ENCODE results near the gene MSMP. TPM values are rescaled to one million over a fixed set of nuclear protein-coding genes. Genes with fewer than 3 reads are reported as not detected.
A peak's percentile ranks its signal among the peaks of the same experiment; 100 is the strongest.

MSMP gene
- total and polyA plus RNA-seq, 2 donors (not counting 1 experiment from before 2014, with no cell fraction given), result not detected

- peak overlapping the region; percentile 92 for H3K27ac ChIP-seq (ENCODE audit: insufficient read depth, low read length)
- H3K9ac ChIP-seq (ENCODE audit: insufficient read depth, low read length), result no peak overlapping the region
Measured at GRCh38 chr9:35734096-35734495, 20.0 kb downstream of the MSMP start.

GRCh38 chr9:35732800-35733541, 21.1 kb downstream of the MSMP start:
- TF ChIP-seq EZH2 (IDR thresholded peaks at IDR 0.05; ENCODE audit: low read length, missing control alignments) (no peak), CTCF (conservative IDR thresholded peaks at IDR 0.05 in 1 of 2, IDR thresholded peaks at IDR 0.05 in 1 of 2; ENCODE audit: low read depth in 1 of 2, low read length in 2 of 2) (no peak)
- DNase-seq (ENCODE audit: low read depth in 2 of 2), result peak; percentile 51 to 75

More at GRCh38 chr9:35734096-35734495, 20.0 kb downstream of the MSMP start:
- no peaks in the 10 kb centered on the region for H4K20me1 ChIP-seq (ENCODE audit: control insufficient read depth, extremely low read depth, insufficient read depth, low read length)
- peaks cover 33% of the 10 kb centered on the region for H3K36me3 ChIP-seq (ENCODE audit: control insufficient read depth, insufficient read depth, low read length)
- peaks cover 51% of the 10 kb centered on the region for H3K79me2 ChIP-seq (ENCODE audit: control insufficient read depth, insufficient read depth, low read length)
- no peaks in the 10 kb centered on the region for H3K9me3 ChIP-seq (ENCODE audit: control insufficient read depth, insufficient read depth, low read depth, low read length)
- H3K4me3 ChIP-seq (replicated peaks in 1 of 4; ENCODE audit: control extremely low read depth in 1 of 4, insufficient read depth in 1 of 4, low read depth in 3 of 4, low read length in 4 of 4), result peak overlapping the region in 1 of 4 experiments; percentile 95
- H3K4me1 ChIP-seq (ENCODE audit: control insufficient read depth, extremely low read depth, insufficient read depth, low read length), result peaks cover 11% of the 10 kb centered on the region
- TF ChIP-seq EZH2 (IDR thresholded peaks at IDR 0.05; ENCODE audit: low read length, missing control alignments), result no peak
- TF ChIP-seq CTCF (conservative IDR thresholded peaks at IDR 0.05 in 1 of 2, IDR thresholded peaks at IDR 0.05 in 1 of 2; ENCODE audit: low read depth in 1 of 2, low read length in 2 of 2), result no peak
- H3K27me3 ChIP-seq (ENCODE audit: control insufficient read depth, insufficient read depth, low read length), result no peaks in the 10 kb centered on the region
- H3K4me2 ChIP-seq (ENCODE audit: extremely low read depth, insufficient read depth, low read length), result peak overlapping the region; percentile 99
- DNase-seq (ENCODE audit: low read depth in 2 of 2), result no peak
- no peak overlapping the region for H2AFZ ChIP-seq (ENCODE audit: low read length)

GRCh38 chr9:35732185-35732799, 21.8 kb downstream of the MSMP start, which contains the start of the genes CREB3 and TLN1:
Gene CREB3 (plus strand): TSS chr9:35732666. CDS start chr9:35732773, 107 bp downstream.
Gene TLN1 (minus strand): TSS chr9:35732195. CDS start chr9:35725694, 6,501 bp downstream.
- TF ChIP-seq EZH2 (IDR thresholded peaks at IDR 0.05; ENCODE audit: low read length, missing control alignments), result no peak
- TF ChIP-seq CTCF (conservative IDR thresholded peaks at IDR 0.05 in 1 of 2, IDR thresholded peaks at IDR 0.05 in 1 of 2; ENCODE audit: low read depth in 1 of 2, low read length in 2 of 2), result no peak
- H3K4me2 ChIP-seq (ENCODE audit: extremely low read depth, insufficient read depth, low read length), result peak within 1 kb of the TSS; percentile 100
- peak within 1 kb of the TSS; percentile 94 for H3K27ac ChIP-seq (ENCODE audit: insufficient read depth, low read length)
- no peaks in the 10 kb centered on the region for H3K27me3 ChIP-seq (ENCODE audit: control insufficient read depth, insufficient read depth, low read length)
- H3K9ac ChIP-seq (ENCODE audit: insufficient read depth, low read length), result peak within 1 kb of the TSS; percentile 97
- H3K4me3 ChIP-seq (replicated peaks in 1 of 4; ENCODE audit: control extremely low read depth in 1 of 4, insufficient read depth in 1 of 4, low read depth in 3 of 4, low read length in 4 of 4), result peak within 1 kb of the TSS; percentile 89 to 99 (median 96)
- DNase-seq (ENCODE audit: low read depth in 2 of 2), result peak; percentile 99
- peak within 1 kb of the TSS; percentile 75 for H2AFZ ChIP-seq (ENCODE audit: low read length)
- peaks cover 62% of the 10 kb centered on the region for H3K79me2 ChIP-seq (ENCODE audit: control insufficient read depth, insufficient read depth, low read length)
- no peaks in the 10 kb centered on the region for H3K9me3 ChIP-seq (ENCODE audit: control insufficient read depth, insufficient read depth, low read depth, low read length)
- peaks cover 13% of the 10 kb centered on the region for H3K4me1 ChIP-seq (ENCODE audit: control insufficient read depth, extremely low read depth, insufficient read depth, low read length)
- H3K36me3 ChIP-seq (ENCODE audit: control insufficient read depth, insufficient read depth, low read length), result peaks cover 17% of the 10 kb centered on the region
- H4K20me1 ChIP-seq (ENCODE audit: control insufficient read depth, extremely low read depth, insufficient read depth, low read length), result no peaks in the 10 kb centered on the region

More at GRCh38 chr9:35732800-35733541, 21.1 kb downstream of the MSMP start:
- Histone ChIP-seq H4K20me1 (ENCODE audit: control insufficient read depth, extremely low read depth, insufficient read depth, low read length) (no peaks in the 10 kb centered on the region), H3K27ac (ENCODE audit: insufficient read depth, low read length) (peak overlapping the region; percentile 92), H3K79me2 (ENCODE audit: control insufficient read depth, insufficient read depth, low read length) (peaks cover 56% of the 10 kb centered on the region), H3K36me3 (ENCODE audit: control insufficient read depth, insufficient read depth, low read length) (peaks cover 23% of the 10 kb centered on the region), H3K9ac (ENCODE audit: insufficient read depth, low read length) (peak overlapping the region; percentile 83), H3K4me3 (replicated peaks in 1 of 4; ENCODE audit: control extremely low read depth in 1 of 4, insufficient read depth in 1 of 4, low read depth in 3 of 4, low read length in 4 of 4) (peak overlapping the region; percentile 77 to 95 (median 88)), H3K4me1 (ENCODE audit: control insufficient read depth, extremely low read depth, insufficient read depth, low read length) (peaks cover 11% of the 10 kb centered on the region), H3K9me3 (ENCODE audit: control insufficient read depth, insufficient read depth, low read depth, low read length) (no peaks in the 10 kb centered on the region), H3K27me3 (ENCODE audit: control insufficient read depth, insufficient read depth, low read length) (no peaks in the 10 kb centered on the region), H3K4me2 (ENCODE audit: extremely low read depth, insufficient read depth, low read length) (peak overlapping the region; percentile 99), H2AFZ (ENCODE audit: low read length) (peak overlapping the region; percentile 75)
